Mucosa of descending colon (tissue), 3 donors: ENCODE measurements around the gene ASB10. TPM values are rescaled to one million over a fixed set of nuclear protein-coding genes. Genes with fewer than 3 reads are reported as not detected.

ENCODE experiments used
- ATAC-seq: fragments of 200-7000 bp; cut with Tn5 transposase; one replicate; pipeline ENCODE4 v1.9.1; 2020; ENCODE audit warnings: mild to moderate bottlenecking, moderate library complexity
- DNase-seq, 3 donors: peaks; one replicate each; pipeline ENCODE4 v3.0.0-alpha.2; 2020
- H3K36me3 ChIP-seq: fragments of 200-600 bp; one replicate; pipeline ENCODE4 v1.8.0; 2021; ENCODE audit warnings: low read depth, mild to moderate bottlenecking
- H3K4me1 ChIP-seq: fragments of 200-600 bp; one replicate; pipeline ENCODE4 v1.8.0; 2021; ENCODE audit warnings: low read depth, mild to moderate bottlenecking
- H3K4me3 ChIP-seq: fragments of 200-600 bp; one replicate; pipeline ENCODE4 v1.8.0; 2021; ENCODE audit warnings: mild to moderate bottlenecking
- H3K9me3 ChIP-seq: fragments of 200-600 bp; one replicate; pipeline ENCODE4 v1.8.0; 2021; ENCODE audit warnings: mild to moderate bottlenecking
- intact Hi-C, 2 donors: fragments of 100-400 bp; cut with DNase I in 1 of 2; cut with micrococcal nuclease in 1 of 2; formaldehyde crosslinking; loops; one replicate each; pipeline versions ENCODE4 v1.11.0 to v1.11.1; 2022; cut with DNase I, micrococcal nuclease
- total RNA-seq, 3 donors: library from RNA; stranded (reverse); fragmentation: NEBNext Ultra II Directional in 2 of 3; extraction: Animal tissue kit (Norgen Biotek cat#: 25700) in 2 of 3; gene quantifications; one replicate each; pipeline versions ENCODE4 v1.2.1 to v1.2.4, GENCODE V29; 2021 to 2023
- TF ChIP-seq, protein P1 (sequence below): fragments of 200-600 bp; IDR thresholded peaks from one replicate; pipeline ENCODE4 v1.8.0; 2022; ENCODE audit warnings: antibody characterized with exemption, mild to moderate bottlenecking
- donor health status: DM: no; HTN: no; CAD: no; lungs with moderate emphysema.
- donor health status: DM: no; HTN: no; CAD: no.
- donor health status: DM: no; HTN: yes; CAD: no.

ASB10 gene
- total RNA-seq, 3 donors from 2014 or later: not detected

DNA sequence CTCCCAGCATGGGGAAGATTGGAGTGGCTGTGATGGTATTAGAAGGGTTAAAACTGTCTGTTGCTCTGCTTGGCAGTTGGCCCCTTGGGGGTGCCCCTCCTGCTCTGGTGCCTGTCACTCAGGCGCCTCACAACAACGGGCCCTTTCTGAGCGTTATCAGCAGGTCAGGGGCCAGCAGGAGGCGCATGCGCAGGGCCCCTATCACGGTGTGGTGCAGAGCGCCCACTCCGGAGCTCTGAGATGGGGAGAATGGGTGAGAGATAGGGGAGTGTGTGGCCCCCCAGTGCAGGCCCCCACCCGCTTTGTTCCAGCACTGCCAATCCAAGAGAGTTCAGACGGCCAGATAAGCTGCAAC, 44.4 kb downstream of the ASB10 start:
- DNase-seq: no peak
- H3K9me3 ChIP-seq: no peaks in the 10 kb centered on the region
- no peaks in the 10 kb centered on the region for H3K4me1 ChIP-seq
- H3K4me3 ChIP-seq: no peak overlapping the region
- TF ChIP-seq, protein P1, sequence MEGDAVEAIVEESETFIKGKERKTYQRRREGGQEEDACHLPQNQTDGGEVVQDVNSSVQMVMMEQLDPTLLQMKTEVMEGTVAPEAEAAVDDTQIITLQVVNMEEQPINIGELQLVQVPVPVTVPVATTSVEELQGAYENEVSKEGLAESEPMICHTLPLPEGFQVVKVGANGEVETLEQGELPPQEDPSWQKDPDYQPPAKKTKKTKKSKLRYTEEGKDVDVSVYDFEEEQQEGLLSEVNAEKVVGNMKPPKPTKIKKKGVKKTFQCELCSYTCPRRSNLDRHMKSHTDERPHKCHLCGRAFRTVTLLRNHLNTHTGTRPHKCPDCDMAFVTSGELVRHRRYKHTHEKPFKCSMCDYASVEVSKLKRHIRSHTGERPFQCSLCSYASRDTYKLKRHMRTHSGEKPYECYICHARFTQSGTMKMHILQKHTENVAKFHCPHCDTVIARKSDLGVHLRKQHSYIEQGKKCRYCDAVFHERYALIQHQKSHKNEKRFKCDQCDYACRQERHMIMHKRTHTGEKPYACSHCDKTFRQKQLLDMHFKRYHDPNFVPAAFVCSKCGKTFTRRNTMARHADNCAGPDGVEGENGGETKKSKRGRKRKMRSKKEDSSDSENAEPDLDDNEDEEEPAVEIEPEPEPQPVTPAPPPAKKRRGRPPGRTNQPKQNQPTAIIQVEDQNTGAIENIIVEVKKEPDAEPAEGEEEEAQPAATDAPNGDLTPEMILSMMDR: no peak
- ATAC-seq: no peak
- intact Hi-C loops: no loop called here
- H3K36me3 ChIP-seq: no peaks in the 10 kb centered on the region

DNA sequence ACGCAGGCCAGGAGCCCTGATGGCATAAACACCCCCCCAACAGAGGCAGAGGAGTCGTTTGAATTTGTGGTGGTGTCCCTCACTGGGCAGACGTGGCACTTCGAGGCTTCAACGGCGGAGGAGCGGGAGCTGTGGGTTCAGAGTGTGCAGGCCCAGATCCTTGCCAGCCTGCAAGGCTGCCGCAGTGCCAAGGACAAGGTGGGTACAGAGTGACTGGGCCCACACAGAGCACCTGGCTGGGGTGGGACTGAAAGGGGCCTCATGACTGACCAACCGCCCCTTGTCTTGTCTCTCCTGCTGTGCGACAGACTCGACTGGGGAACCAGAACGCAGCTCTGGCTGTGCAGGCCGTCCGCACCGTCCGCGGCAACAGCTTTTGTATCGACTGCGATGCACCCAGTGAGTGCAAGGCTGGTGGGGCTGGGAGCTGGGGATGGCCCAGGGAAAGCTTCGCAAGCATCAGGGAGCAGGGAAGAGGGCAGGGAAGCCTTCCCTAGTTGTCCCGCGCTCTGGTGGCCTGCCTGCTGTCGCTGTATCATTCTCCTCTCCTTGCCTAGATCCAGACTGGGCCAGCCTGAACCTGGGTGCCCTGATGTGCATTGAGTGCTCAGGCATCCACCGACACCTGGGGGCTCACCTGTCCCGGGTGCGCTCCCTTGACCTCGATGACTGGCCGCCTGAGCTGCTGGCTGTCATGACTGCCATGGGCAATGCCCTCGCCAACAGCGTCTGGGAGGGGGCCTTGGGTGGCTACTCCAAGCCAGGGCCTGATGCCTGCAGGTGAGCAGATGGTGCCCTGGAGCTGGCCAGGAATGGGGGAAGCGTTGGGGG, 45.0 kb downstream of the ASB10 start:
- Histone ChIP-seq H3K9me3 (no peaks in the 10 kb centered on the region), H3K4me3 (no peak overlapping the region), H3K36me3 (no peaks in the 10 kb centered on the region), H3K4me1 (no peaks in the 10 kb centered on the region)
- DNase-seq: no peak
- intact Hi-C loops: no loop called here
- TF ChIP-seq, protein P1: no peak
- ATAC-seq: no peak

DNA sequence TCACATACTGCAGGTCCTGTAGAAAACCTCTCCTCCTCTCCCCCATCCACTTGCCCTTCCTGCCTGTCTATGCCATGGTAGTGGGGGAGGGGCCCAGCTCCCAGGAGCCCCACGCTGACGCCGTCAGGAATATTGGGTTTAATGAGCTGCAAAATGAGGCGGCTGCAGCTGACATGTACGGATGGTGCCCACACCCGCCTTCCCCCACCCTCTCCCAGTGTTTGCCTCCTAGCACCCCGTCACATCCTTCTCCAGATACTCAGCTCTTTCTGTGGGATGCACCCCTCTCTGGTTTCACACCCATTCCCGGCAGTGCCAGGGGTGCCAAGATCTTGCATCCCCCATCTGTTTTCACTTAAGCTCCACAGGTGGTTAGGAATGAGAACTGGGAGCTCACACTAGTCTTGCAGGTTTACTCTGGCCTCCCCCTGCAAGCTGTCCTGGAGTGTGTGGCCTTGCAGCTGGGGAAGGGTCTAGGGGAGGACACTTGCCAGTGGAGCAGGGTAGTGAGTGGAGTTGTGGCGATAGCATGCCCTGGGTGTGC, 45.7 kb downstream of the ASB10 start:
- intact Hi-C loops: no loop called here
- no peak for ATAC-seq
- TF ChIP-seq, protein P1: no peak
- Histone ChIP-seq H3K36me3 (no peaks in the 10 kb centered on the region), H3K4me3 (no peak overlapping the region), H3K4me1 (no peaks in the 10 kb centered on the region), H3K9me3 (no peaks in the 10 kb centered on the region)
- no peak for DNase-seq

DNA sequence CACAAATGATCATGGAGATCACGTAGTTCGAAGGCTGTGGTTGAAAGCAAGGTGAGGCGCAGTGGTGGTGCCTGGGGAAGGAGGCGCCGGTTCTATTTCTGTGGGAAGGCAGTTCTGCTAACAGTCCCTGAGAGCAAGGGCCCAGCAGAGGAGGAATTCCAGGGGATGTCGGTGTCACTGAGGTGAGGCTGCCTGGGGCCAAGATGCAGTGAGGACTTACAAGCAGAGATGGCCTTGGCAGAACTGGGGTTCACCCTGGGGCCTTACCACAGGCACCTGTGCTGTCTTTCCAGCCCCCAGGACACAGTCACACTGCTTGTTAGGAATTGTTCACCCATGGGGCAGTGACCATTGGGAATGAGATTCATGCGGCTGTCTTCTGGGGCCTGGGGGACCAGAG, 46.2 kb downstream of the ASB10 start:
- TF ChIP-seq, protein P1: no peak
- intact Hi-C loops: no loop called here
- Histone ChIP-seq H3K36me3 (no peaks in the 10 kb centered on the region), H3K4me1 (no peaks in the 10 kb centered on the region), H3K4me3 (no peak overlapping the region), H3K9me3 (no peaks in the 10 kb centered on the region)
- no peak for ATAC-seq
- no peak for DNase-seq

DNA sequence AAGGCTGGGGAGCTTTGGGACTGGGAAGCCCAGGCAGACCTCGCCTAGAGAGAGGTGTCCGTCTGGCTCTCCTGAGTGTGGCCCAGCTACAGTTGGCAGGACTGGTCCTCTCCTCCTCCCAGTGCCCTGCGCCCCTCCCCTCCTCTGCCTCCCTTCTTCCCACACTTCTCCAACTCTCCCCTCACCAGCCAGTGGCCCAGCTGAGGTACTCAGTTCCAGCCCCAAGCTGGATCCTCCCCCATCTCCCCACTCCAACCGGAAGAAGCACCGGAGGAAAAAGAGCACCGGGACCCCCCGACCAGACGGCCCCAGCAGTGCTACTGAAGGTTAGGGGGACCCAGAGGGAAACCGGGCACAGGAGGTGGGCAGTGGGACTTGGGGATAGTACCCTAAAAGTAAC, 47.3 kb downstream of the ASB10 start:
- intact Hi-C loops: no loop called here
- ATAC-seq: no peak
- Histone ChIP-seq H3K4me1 (no peaks in the 10 kb centered on the region), H3K9me3 (no peaks in the 10 kb centered on the region), H3K4me3 (no peak overlapping the region), H3K36me3 (no peaks in the 10 kb centered on the region)
- DNase-seq: no peak
- TF ChIP-seq, protein P1: no peak
